IMR-90 (cell line): ENCODE measurements around the gene PPFIBP2. TPM values are rescaled to one million over a fixed set of nuclear protein-coding genes. Genes with fewer than 3 reads are reported as not detected.

Experiments used
- ATAC-seq: fragments of 200-7000 bp; cut with Tn5 transposase; 2 replicates; pipeline ENCODE4 v1.9.1; 2020; ENCODE audit warnings: low read depth, mild to moderate bottlenecking, moderate library complexity
- BruUV-seq: library from RNA; stranded (reverse); fragments of 400-500 nt; replicated peaks from 2 replicates; lab custom pipeline; 2021; lab: Mats Ljungman, UMichigan
- CTCF ChIA-PET: fragments of 300-600 bp; formaldehyde crosslinking; extraction: SDS; loops from one replicate; lab custom pipeline; 2021; ENCODE audit warnings: antibody characterized with exemption; lab: Yijun Ruan, JAX
- POLR2A ChIA-PET: fragments of 300-600 bp; sonication (Branson Sonifier 250); formaldehyde crosslinking; loops from one replicate; lab custom pipeline; 2022; ENCODE audit warnings: antibody characterized with exemption; ENCODE audit not compliant: unreplicated experiment; lab: Charles Lee
- DNase-seq: peaks from one replicate; pipeline ENCODE4 v3.0.0; 2013
- H2AFZ ChIP-seq: replicated peaks from 2 replicates; pipeline ENCODE3; 2013; ENCODE audit warnings: low read length, mild to moderate bottlenecking; ENCODE audit not compliant: poor library complexity
- H2AK5ac ChIP-seq: 2 replicates; pipeline ENCODE4 v1.6.1; 2013; ENCODE audit warnings: low read depth, low read length, inconsistent platforms
- H2AK9ac ChIP-seq: replicated peaks from 2 replicates; pipeline ENCODE3; 2013; ENCODE audit warnings: mild to moderate bottlenecking, low read depth, low read length, moderate library complexity; ENCODE audit not compliant: poor library complexity
- H2BK120ac ChIP-seq: 2 replicates; pipeline ENCODE4 v1.6.1; 2013; ENCODE audit warnings: low read depth, low read length, inconsistent platforms
- H2BK15ac ChIP-seq: 3 replicates; pipeline ENCODE4 v1.6.1; 2013; ENCODE audit warnings: low read depth, low read length, inconsistent platforms
- H2BK20ac ChIP-seq: 2 replicates; pipeline ENCODE4 v1.6.1; 2013; ENCODE audit warnings: low read depth, mild to moderate bottlenecking, inconsistent platforms, low read length, moderate library complexity
- H2BK5ac ChIP-seq: 2 replicates; pipeline ENCODE4 v1.6.1; 2013; ENCODE audit warnings: mild to moderate bottlenecking, low read depth, low read length, inconsistent platforms; ENCODE audit not compliant: poor library complexity, severe bottlenecking
- H3K14ac ChIP-seq: replicated peaks from 2 replicates; pipeline ENCODE4 v1.6.1; 2013; ENCODE audit warnings: low read depth, low read length, inconsistent platforms
- H3K18ac ChIP-seq: 2 replicates; pipeline ENCODE4 v1.6.1; 2013; ENCODE audit warnings: low read depth, low read length, control low read depth
- H3K23ac ChIP-seq: 2 replicates; pipeline ENCODE4 v1.6.1; 2013; ENCODE audit warnings: low read depth, low read length, inconsistent platforms
- H3K27ac ChIP-seq: 2 replicates; pipeline ENCODE4 v1.5.1; 2013; ENCODE audit warnings: mild to moderate bottlenecking, control low read depth, low read length; ENCODE audit not compliant: insufficient read depth
- H3K27me3 ChIP-seq: 2 replicates; pipeline ENCODE4 v1.6.1; 2013; ENCODE audit warnings: low read length; ENCODE audit not compliant: control insufficient read depth, insufficient read depth
- H3K36me3 ChIP-seq: 2 replicates; pipeline ENCODE4 v1.6.1; 2013; ENCODE audit warnings: low read length, mixed read lengths; ENCODE audit not compliant: control insufficient read depth, insufficient read depth
- H3K4ac ChIP-seq: 2 replicates; pipeline ENCODE4 v1.6.1; 2013; ENCODE audit warnings: low read depth, low read length, inconsistent platforms
- H3K4me1 ChIP-seq: 2 replicates; pipeline ENCODE4 v1.6.1; 2013; ENCODE audit warnings: low read length, mixed read lengths; ENCODE audit not compliant: control insufficient read depth, insufficient read depth
- H3K4me2 ChIP-seq: 2 replicates; pipeline ENCODE4 v1.6.1; 2013; ENCODE audit warnings: low read depth, mild to moderate bottlenecking, control low read depth, low read length, moderate library complexity
- H3K4me3 ChIP-seq: 2 replicates; pipeline ENCODE4 v1.5.1; 2013; ENCODE audit warnings: low read depth, mild to moderate bottlenecking, control low read depth, low read length, moderate library complexity; ENCODE audit not compliant: insufficient read depth
- H3K56ac ChIP-seq: 2 replicates; pipeline ENCODE4 v1.6.1; 2013; ENCODE audit warnings: low read length, inconsistent platforms; ENCODE audit not compliant: insufficient read depth; ENCODE audit errors: extremely low read depth
- H3K79me1 ChIP-seq, 2 experiments: 2 replicates each; pipeline ENCODE4 v1.6.1; 2013; ENCODE audit warnings: low read length in 2 of 2, inconsistent platforms in 1 of 2, low read depth in 1 of 2
- H3K9ac ChIP-seq: 2 replicates; pipeline ENCODE4 v1.6.1; 2013; ENCODE audit warnings: low read depth, low read length, control low read depth
- H3K9me1 ChIP-seq: 2 replicates; pipeline ENCODE4 v1.6.1; 2013; ENCODE audit warnings: low read length, inconsistent platforms; ENCODE audit not compliant: insufficient read depth
- H3K9me3 ChIP-seq: 2 replicates; pipeline ENCODE4 v1.6.1; 2013; ENCODE audit warnings: low read length; ENCODE audit not compliant: control insufficient read depth, insufficient read depth
- H4K20me1 ChIP-seq: 2 replicates; pipeline ENCODE4 v1.6.1; 2013; ENCODE audit warnings: low read length, inconsistent platforms; ENCODE audit not compliant: insufficient read depth
- H4K5ac ChIP-seq: 2 replicates; pipeline ENCODE4 v1.6.1; 2013; ENCODE audit warnings: mild to moderate bottlenecking, low read depth, low read length, control low read depth
- H4K8ac ChIP-seq, 2 experiments: 2 replicates each; pipeline ENCODE4 v1.6.1; 2013; ENCODE audit warnings: low read depth in 2 of 2, low read length in 2 of 2, control low read depth in 1 of 2, inconsistent platforms in 1 of 2
- H4K91ac ChIP-seq: 2 replicates; pipeline ENCODE4 v1.6.1; 2013; ENCODE audit warnings: low read depth, low read length, inconsistent platforms; ENCODE audit not compliant: insufficient read depth
- CEBPB ChIP-seq: IDR thresholded peaks from 2 replicates; pipeline ENCODE4 v1.6.1; 2012; ENCODE audit warnings: low read depth, low read length, improper control_type of control experiment
- MAFK ChIP-seq: IDR thresholded peaks from 2 replicates; pipeline ENCODE4 v1.6.1; 2012; ENCODE audit warnings: low read depth, low read length, improper control_type of control experiment
- MXI1 ChIP-seq: IDR thresholded peaks from 2 replicates; pipeline ENCODE4 v1.6.1; 2012; ENCODE audit warnings: low read depth, mild to moderate bottlenecking, low read length, moderate library complexity, borderline replicate concordance
- POLR2A ChIP-seq: IDR thresholded peaks from 2 replicates; pipeline ENCODE4 v1.6.1; 2012; ENCODE audit warnings: mild to moderate bottlenecking, low read depth, low read length
- WGBS, 2 experiments: methylation state at CpG; one replicate each; pipeline versions ENCODE4 v1.1.5 to v1.1.7; 2013; ENCODE audit warnings: missing lambda C conversion rate in 2 of 2; ENCODE audit not compliant: insufficient read length in 1 of 2; ENCODE audit errors: extremely low coverage in 2 of 2; 5-methylcytosine and 5-hydroxymethylcytosine counted together
- dilution Hi-C: fragments of 300-500 bp; cut with HindIII; formaldehyde crosslinking; loops from one replicate; pipeline ENCODE4 v1.14.3; 2018; ENCODE audit warnings: low sequenced_read_pairs; ENCODE audit not compliant: unreplicated experiment
- in situ Hi-C: fragments of 300-500 bp; cut with MboI; formaldehyde crosslinking; loops from 3 replicates; pipeline ENCODE4 v1.14.3; 2019; ENCODE audit warnings: low sequenced_read_pairs, inconsistent platforms, mixed read lengths
- intact Hi-C: fragments of 100-400 bp; cut with micrococcal nuclease; formaldehyde crosslinking; loops from 2 replicates; pipeline ENCODE4 v1.10.0; 2022
- polyA plus RNA-seq, 3 experiments: library from polyadenylated mRNA; depleted of rRNA; stranded (reverse); fragments of >200 nt; gene quantifications; 2 replicates each; pipeline ENCODE4 v1.2.3, GENCODE V29; 2012; ENCODE audit warnings: low replicate concordance in 1 of 3
- total RNA-seq: library from RNA; depleted of rRNA; stranded (reverse); fragments of >200 nt; gene quantifications from 2 replicates; pipeline ENCODE4 v1.2.3, GENCODE V29; 2012
- TF ChIP-seq, protein P1 (sequence below): conservative IDR thresholded peaks from 2 replicates; pipeline ENCODE4 v1.5.1; 2012; ENCODE audit warnings: mild to moderate bottlenecking, low read depth, low read length, improper control_type of control experiment

PPFIBP2 gene
- total and polyA plus RNA-seq, 2 of the 4 experiments (the other 2 are of a cell fraction): 6.0 to 11.8 TPM

DNA sequence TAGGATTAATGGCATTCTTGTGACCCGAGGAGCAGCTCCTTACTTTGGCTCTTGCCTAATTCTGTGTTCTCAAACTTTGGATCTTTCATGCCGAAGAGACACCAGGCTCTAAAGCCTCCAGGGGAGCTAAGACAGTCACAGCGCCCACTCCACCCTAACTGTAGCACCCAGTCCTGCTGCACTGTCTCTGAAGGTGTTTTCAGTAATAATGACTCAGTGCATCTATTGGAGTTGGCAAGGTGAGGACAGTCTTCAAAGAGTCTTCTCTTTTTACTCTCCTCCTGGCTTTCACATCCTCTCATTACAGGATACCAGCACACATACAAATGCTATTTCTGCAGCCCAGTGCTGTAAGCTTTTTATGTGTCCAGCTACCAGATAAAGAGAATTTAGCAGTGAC lies 69.4 kb downstream of the PPFIBP2 start:
- Histone ChIP-seq H2AK9ac (no peak overlapping the region), H3K79me1 (no peaks in the 10 kb centered on the region), H2AFZ (no peak overlapping the region), H3K23ac (no peak overlapping the region), H4K91ac (no peak overlapping the region), H4K5ac (no peak overlapping the region), H3K14ac (no peak overlapping the region), H3K18ac (no peak overlapping the region), H3K4me1 (peaks cover 12% of the 10 kb centered on the region), H4K8ac (no peak overlapping the region), H2AK5ac (no peak overlapping the region), H2BK120ac (no peak overlapping the region), H3K27me3 (no peaks in the 10 kb centered on the region; the same call in 1 of the 2 replicates), H3K4ac (no peak overlapping the region), H3K27ac (no peak overlapping the region), H2BK20ac (no peak overlapping the region), H4K20me1 (no peaks in the 10 kb centered on the region), H3K9me1 (peaks cover 5% of the 10 kb centered on the region; the same call in 1 of the 2 replicates), H3K9me3 (no peaks in the 10 kb centered on the region), H3K9ac (no peak overlapping the region), H2BK5ac (no peak overlapping the region), H3K56ac (no peak overlapping the region), H3K4me2 (no peak overlapping the region), H2BK15ac (no peak overlapping the region), H3K4me3 (no peak overlapping the region), H3K36me3 (no peaks in the 10 kb centered on the region)
- ATAC-seq: no peak
- dilution Hi-C loops (no loop called here), in situ Hi-C loops (no loop called here), intact Hi-C loops (no loop called here)
- no TSS peak for BruUV-seq
- POLR2A ChIA-PET: no interaction called here
- TF ChIP-seq MAFK (no peak), POLR2A (no peak), MXI1 (no peak), CEBPB (no peak)
- TF ChIP-seq, protein P1, sequence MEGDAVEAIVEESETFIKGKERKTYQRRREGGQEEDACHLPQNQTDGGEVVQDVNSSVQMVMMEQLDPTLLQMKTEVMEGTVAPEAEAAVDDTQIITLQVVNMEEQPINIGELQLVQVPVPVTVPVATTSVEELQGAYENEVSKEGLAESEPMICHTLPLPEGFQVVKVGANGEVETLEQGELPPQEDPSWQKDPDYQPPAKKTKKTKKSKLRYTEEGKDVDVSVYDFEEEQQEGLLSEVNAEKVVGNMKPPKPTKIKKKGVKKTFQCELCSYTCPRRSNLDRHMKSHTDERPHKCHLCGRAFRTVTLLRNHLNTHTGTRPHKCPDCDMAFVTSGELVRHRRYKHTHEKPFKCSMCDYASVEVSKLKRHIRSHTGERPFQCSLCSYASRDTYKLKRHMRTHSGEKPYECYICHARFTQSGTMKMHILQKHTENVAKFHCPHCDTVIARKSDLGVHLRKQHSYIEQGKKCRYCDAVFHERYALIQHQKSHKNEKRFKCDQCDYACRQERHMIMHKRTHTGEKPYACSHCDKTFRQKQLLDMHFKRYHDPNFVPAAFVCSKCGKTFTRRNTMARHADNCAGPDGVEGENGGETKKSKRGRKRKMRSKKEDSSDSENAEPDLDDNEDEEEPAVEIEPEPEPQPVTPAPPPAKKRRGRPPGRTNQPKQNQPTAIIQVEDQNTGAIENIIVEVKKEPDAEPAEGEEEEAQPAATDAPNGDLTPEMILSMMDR: no peak
- no peak for DNase-seq
- CTCF ChIA-PET: interaction anchor here (1.0 kb wide), 1 partner anchor 12 kb away, joined by 6 read pairs; no protein-coding TSS in a partner anchor
- WGBS, 2 experiments: no CpG with 5 or more reads among the region's 3 CpGs
